SK-N-SH (cell line): ENCODE measurements around the gene CHEK1. TPM values are rescaled to one million over a fixed set of nuclear protein-coding genes. Genes with fewer than 3 reads are reported as not detected.
A peak's percentile ranks its signal among the peaks of the same experiment; 100 is the strongest.

Source experiments
- CTCF ChIA-PET: fragments of 300-600, 350-600 bp; formaldehyde crosslinking; extraction: SDS; loops from one replicate; lab custom pipeline; 2021; lab: Yijun Ruan, JAX
- POLR2A ChIA-PET: fragments of 350-600 bp; sonication (Branson Sonifier 250); formaldehyde crosslinking; extraction: SDS; loops from one replicate; lab custom pipeline; 2020; ENCODE audit warnings: antibody characterized with exemption, inconsistent platforms; lab: Yijun Ruan, JAX
- DNase-seq: peaks from one replicate; pipeline ENCODE4 v3.0.0; 2012
- H2AFZ ChIP-seq: fragments of 200-600 bp; sonication (generic); 2 replicates; pipeline ENCODE4 v1.8.1; 2016; ENCODE audit warnings: antibody characterized with exemption, mild to moderate bottlenecking, low read depth
- H3F3A ChIP-seq: fragments of 200-600 bp; sonication (generic); replicated peaks from 2 replicates; pipeline ENCODE3; 2016; ENCODE audit warnings: antibody characterized with exemption, mild to moderate bottlenecking; ENCODE audit not compliant: insufficient read depth
- H3K27ac ChIP-seq, 2 experiments: fragments of 200-500 bp in 1 of 2; fragments of 200-600 bp in 1 of 2; sonication (Bioruptor generic) in 1 of 2; sonication (generic), shearing (Covaris generic) in 1 of 2; 2 replicates each; pipeline versions ENCODE4 v1.5.1 to v1.6.1; 2014 to 2016; ENCODE audit warnings: low read depth in 2 of 2, inconsistent platforms in 1 of 2, low read length in 1 of 2, mild to moderate bottlenecking in 1 of 2, mixed read lengths in 1 of 2
- H3K27me3 ChIP-seq: fragments of 200-600 bp; sonication (generic), shearing (Covaris generic); 2 replicates; pipeline ENCODE4 v1.6.1; 2016; ENCODE audit warnings: mixed run types; ENCODE audit not compliant: insufficient read depth
- H3K36me3 ChIP-seq, 2 experiments: fragments of 200-500 bp in 1 of 2; fragments of 200-600 bp in 1 of 2; sonication (Bioruptor generic) in 1 of 2; sonication (generic) in 1 of 2; replicated peaks in 1 of 2; 2 replicates each; pipeline versions ENCODE3 to v1.5.1; 2014 to 2016; ENCODE audit warnings: low read length in 1 of 2, mild to moderate bottlenecking in 1 of 2; ENCODE audit not compliant: insufficient read depth in 2 of 2, control insufficient read depth in 1 of 2
- H3K4me1 ChIP-seq, 2 experiments: fragments of 200-500 bp in 1 of 2; fragments of 200-600 bp in 1 of 2; sonication (Bioruptor generic) in 1 of 2; sonication (generic), shearing (Covaris generic) in 1 of 2; 2 replicates each; pipeline versions ENCODE4 v1.5.1 to v1.6.1; 2014 to 2016; ENCODE audit warnings: low read depth in 1 of 2, low read length in 1 of 2, mixed run types in 1 of 2; ENCODE audit not compliant: insufficient read depth in 2 of 2, control insufficient read depth in 1 of 2
- H3K4me2 ChIP-seq: fragments of 200-600 bp; sonication (generic), shearing (Covaris generic); 2 replicates; pipeline ENCODE4 v1.6.1; 2017; ENCODE audit warnings: mixed run types
- H3K4me3 ChIP-seq, 2 experiments: fragments of 200-500 bp in 1 of 2; fragments of 200-600 bp in 1 of 2; sonication (Bioruptor generic) in 1 of 2; sonication (generic), shearing (Covaris generic) in 1 of 2; 2 replicates each; pipeline versions ENCODE4 v1.5.1 to v1.8.1; 2014 to 2016; ENCODE audit warnings: low read depth in 2 of 2, inconsistent platforms in 1 of 2, low read length in 1 of 2, mild to moderate bottlenecking in 1 of 2, mixed read lengths in 1 of 2, moderate library complexity in 1 of 2
- H3K79me2 ChIP-seq: fragments of 200-600 bp; sonication (generic); 2 replicates; pipeline ENCODE4 v1.8.1; 2017; ENCODE audit warnings: mild to moderate bottlenecking; ENCODE audit not compliant: insufficient read depth
- H3K9ac ChIP-seq: fragments of 200-600 bp; sonication (generic); 2 replicates; pipeline ENCODE4 v1.6.1; 2017; ENCODE audit warnings: mixed run types
- H3K9me2 ChIP-seq: fragments of 200-600 bp; sonication (generic); 2 replicates; pipeline ENCODE4 v1.6.1; 2017; ENCODE audit warnings: mixed run types
- H3K9me3 ChIP-seq: fragments of 200-600 bp; sonication (generic); 2 replicates; pipeline ENCODE4 v1.6.1; 2017; ENCODE audit warnings: mixed run types, mild to moderate bottlenecking, moderate library complexity
- H4K20me1 ChIP-seq: fragments of 200-600 bp; sonication (generic); 2 replicates; pipeline ENCODE4 v1.6.1; 2017; ENCODE audit warnings: mild to moderate bottlenecking, mixed run types; ENCODE audit not compliant: insufficient read depth
- ELF1 ChIP-seq: IDR thresholded peaks from 2 replicates; pipeline ENCODE4 v1.4.0; 2012
- EP300 ChIP-seq, 2 experiments: IDR thresholded peaks; 2 replicates each; pipeline versions ENCODE4 v1.4.0 to v1.6.1; 2012; ENCODE audit warnings: borderline replicate concordance in 1 of 2, low read depth in 1 of 2, low read length in 1 of 2
- FOSL2 ChIP-seq: IDR thresholded peaks from 2 replicates; pipeline ENCODE4 v1.4.0; 2012; ENCODE audit warnings: low read depth, mild to moderate bottlenecking, moderate library complexity, borderline replicate concordance
- FOXJ3 ChIP-seq: sonication (generic); formaldehyde crosslinking; IDR thresholded peaks from 2 replicates; pipeline ENCODE4 v1.5.1; 2020; ENCODE audit warnings: mild to moderate bottlenecking, missing genetic modification reagents
- GABPA ChIP-seq: IDR thresholded peaks from 2 replicates; pipeline ENCODE4 v1.4.0; 2012; ENCODE audit warnings: low read depth, mild to moderate bottlenecking
- IRF3 ChIP-seq: fragments of 150-350 bp; IDR thresholded peaks from 2 replicates; pipeline ENCODE4 v1.6.1; 2016; ENCODE audit warnings: mild to moderate bottlenecking, low read depth, low read length
- MAX ChIP-seq: IDR thresholded peaks from 2 replicates; pipeline ENCODE4 v1.4.0; 2012; ENCODE audit warnings: low read depth
- POLR2AphosphoS5 ChIP-seq: IDR thresholded peaks from 2 replicates; pipeline ENCODE4 v1.6.1; 2012; ENCODE audit warnings: low read depth, low read length
- RXRA ChIP-seq: IDR thresholded peaks from 2 replicates; pipeline ENCODE4 v1.4.0; 2012; ENCODE audit warnings: low read depth, mild to moderate bottlenecking, borderline replicate concordance
- TAF1 ChIP-seq: IDR thresholded peaks from 2 replicates; pipeline ENCODE4 v1.6.1; 2012; ENCODE audit warnings: low read depth, mild to moderate bottlenecking, low read length, moderate library complexity, borderline replicate concordance
- TEAD4 ChIP-seq: IDR thresholded peaks from 2 replicates; pipeline ENCODE4 v1.4.0; 2012; ENCODE audit warnings: mild to moderate bottlenecking, borderline replicate concordance; ENCODE audit not compliant: insufficient read depth
- WGBS: methylation state at CpG from one replicate; pipeline ENCODE4 v1.1.6; 2017; ENCODE audit warnings: low lambda C conversion rate; 5-methylcytosine and 5-hydroxymethylcytosine counted together
- polyA plus RNA-seq, 3 experiments: library from polyadenylated mRNA; depleted of rRNA; stranded (reverse); fragments of >200 nt; gene quantifications; 2 replicates each; pipeline ENCODE4 v1.2.3, GENCODE V29; 2012
- TF ChIP-seq, protein P1 (sequence below): fragments of 200-600 bp; sonication (generic); IDR thresholded peaks from 2 replicates; pipeline ENCODE4 v1.6.1; 2017; ENCODE audit warnings: antibody characterized with exemption, mild to moderate bottlenecking, moderate library complexity
- TF ChIP-seq, protein P2 (sequence below): IDR thresholded peaks from 2 replicates; pipeline ENCODE4 v1.6.1; 2012; ENCODE audit warnings: mild to moderate bottlenecking, low read depth, low read length, moderate library complexity

CHEK1 gene
- polyA plus RNA-seq, 1 of the 3 experiments (the other 2 are of a cell fraction) = 12.1 TPM

DNA sequence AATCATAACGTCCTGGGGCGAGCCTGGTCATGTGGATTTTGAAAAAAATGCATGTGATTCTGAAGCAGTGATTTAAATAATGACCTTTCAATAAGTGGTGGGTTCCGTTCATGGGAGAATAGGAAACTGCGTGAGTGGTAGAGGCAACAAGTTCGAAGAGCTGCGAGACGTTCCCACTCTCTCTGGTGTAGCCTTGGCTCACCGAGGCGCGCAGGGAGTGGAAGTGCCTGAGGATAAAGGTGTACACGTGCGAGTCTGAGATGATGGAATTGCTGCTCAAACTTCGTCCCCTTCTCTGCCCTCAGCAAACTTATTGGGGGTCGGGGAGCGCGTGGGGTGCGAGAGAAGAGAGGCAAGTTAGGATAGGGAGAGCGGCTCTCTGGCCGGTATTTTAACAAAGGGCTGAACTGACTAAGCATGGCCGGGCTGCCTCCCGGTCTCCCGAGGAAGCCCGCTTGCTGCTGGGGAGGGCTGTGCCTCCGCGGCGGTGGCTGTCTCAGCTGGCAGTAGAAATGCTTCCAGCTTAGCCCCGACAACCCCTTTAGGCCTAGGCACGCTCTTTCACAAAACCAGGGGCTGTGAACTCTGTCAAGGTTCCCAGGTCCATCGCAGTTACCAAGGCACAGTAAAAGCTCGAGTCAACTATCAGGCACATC is 33.2 kb upstream of the CHEK1 start:
- 0 out of 2 replicates have a peak, but pooled peaks have one; percentile 8 for TF ChIP-seq TAF1
- TF ChIP-seq, protein P1, sequence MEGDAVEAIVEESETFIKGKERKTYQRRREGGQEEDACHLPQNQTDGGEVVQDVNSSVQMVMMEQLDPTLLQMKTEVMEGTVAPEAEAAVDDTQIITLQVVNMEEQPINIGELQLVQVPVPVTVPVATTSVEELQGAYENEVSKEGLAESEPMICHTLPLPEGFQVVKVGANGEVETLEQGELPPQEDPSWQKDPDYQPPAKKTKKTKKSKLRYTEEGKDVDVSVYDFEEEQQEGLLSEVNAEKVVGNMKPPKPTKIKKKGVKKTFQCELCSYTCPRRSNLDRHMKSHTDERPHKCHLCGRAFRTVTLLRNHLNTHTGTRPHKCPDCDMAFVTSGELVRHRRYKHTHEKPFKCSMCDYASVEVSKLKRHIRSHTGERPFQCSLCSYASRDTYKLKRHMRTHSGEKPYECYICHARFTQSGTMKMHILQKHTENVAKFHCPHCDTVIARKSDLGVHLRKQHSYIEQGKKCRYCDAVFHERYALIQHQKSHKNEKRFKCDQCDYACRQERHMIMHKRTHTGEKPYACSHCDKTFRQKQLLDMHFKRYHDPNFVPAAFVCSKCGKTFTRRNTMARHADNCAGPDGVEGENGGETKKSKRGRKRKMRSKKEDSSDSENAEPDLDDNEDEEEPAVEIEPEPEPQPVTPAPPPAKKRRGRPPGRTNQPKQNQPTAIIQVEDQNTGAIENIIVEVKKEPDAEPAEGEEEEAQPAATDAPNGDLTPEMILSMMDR = no peak
- TF ChIP-seq ELF1 = no peak
- TF ChIP-seq TEAD4 = no peak

DNA sequence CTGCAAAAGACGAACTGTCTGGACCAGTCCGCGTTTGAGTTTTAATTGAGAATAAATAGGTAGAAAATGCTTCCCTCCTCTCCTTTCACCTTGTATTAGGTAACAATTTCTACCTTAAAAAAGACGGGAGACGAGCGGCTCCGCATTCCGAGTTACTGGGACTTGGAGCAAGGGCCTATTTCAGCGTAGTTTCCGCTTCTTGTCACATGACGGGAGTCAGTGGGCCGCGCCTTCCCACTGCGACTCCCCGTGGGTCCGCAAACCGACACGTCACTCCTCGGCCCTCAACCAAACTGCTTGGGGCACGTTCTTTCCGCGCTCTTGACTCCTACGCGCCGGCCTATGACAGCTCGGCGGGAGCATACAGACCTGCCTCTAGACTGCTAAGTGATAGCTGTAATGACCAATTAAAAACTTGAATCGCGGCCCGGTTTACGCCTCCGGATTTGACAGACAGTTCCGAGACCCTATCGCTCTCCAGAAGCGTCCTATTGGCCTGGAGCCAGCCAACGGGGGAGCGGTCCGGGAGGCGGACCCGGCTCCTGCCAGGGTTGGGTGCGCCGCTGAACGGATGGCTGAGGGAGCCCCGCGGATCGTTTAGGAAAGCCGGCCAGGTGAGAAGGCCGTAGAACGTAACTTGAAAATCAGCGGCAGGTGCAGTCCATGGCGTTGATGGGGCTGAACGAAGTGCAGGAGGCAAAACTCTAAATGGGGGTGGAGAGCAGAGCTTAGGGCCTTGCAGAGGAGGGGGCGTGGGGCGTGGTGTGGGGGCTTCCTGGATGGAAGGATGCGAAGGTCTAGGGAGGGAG is 32.5 kb upstream of the CHEK1 start, which contains the start of gene STT3A:
Gene STT3A (plus strand): TSS at position 548 of the 809 bp plus-strand sequence. CDS start 3,064 bp downstream, outside the sequence.
- CTCF ChIA-PET = interaction anchor here (0.7 to 1.2 kb wide), 2 partner anchors 295 to 741 kb away, joined by 3 read pairs; partner anchors contain the start of gene HYLS1
- Histone ChIP-seq H3K4me2 (peak within 1 kb of the TSS; percentile 83), H3K27ac (peak within 1 kb of the TSS; percentile 92 to 98), H3K9ac (peak within 1 kb of the TSS; percentile 96), H3K4me1 (peaks cover 2 to 14% of the 10 kb centered on the region in 2 experiments), H3K9me2 (no peaks in the 10 kb centered on the region), H3K36me3 (peaks cover 13 to 25% of the 10 kb centered on the region in 2 experiments), H3K9me3 (no peaks in the 10 kb centered on the region), H2AFZ (peak within 1 kb of the TSS; percentile 80), H3K27me3 (no peaks in the 10 kb centered on the region), H3K4me3 (peak within 1 kb of the TSS; percentile 59 to 98), H3F3A (peaks cover 15% of the 10 kb centered on the region), H4K20me1 (no peaks in the 10 kb centered on the region; the same call in none of the 2 replicates), H3K79me2 (peaks cover 61% of the 10 kb centered on the region)
- POLR2A ChIA-PET = interaction anchor here (0.7 to 1.7 kb wide), 9 partner anchors 9 to 1013 kb away, joined by 3 to 13 read pairs (median 4); partner anchors contain the start of genes CHEK1, EI24, HYLS1 and MSANTD2
- DNase-seq = peak; percentile 94
- WGBS = under 1% methylated on average over 33 of the region's 55 CpGs
- TF ChIP-seq, protein P1 = no peak
- TF ChIP-seq POLR2AphosphoS5 (peak; percentile 90), RXRA (no peak), GABPA (peak; percentile 79), IRF3 (peak; percentile 86), FOSL2 (peak; percentile 2; the same call in 1 of the 2 replicates), MAX (peak; percentile 87), EP300 (IDR thresholded peaks at IDR 0.05; ENCODE audit: borderline replicate concordance in 1 of 2, low read depth in 1 of 2, low read length in 1 of 2) (no peak; a peak in 1 of 4 replicates), FOXJ3 (0 out of 2 replicates have a peak, but pooled peaks have one; percentile 12)
- TF ChIP-seq, protein P2, sequence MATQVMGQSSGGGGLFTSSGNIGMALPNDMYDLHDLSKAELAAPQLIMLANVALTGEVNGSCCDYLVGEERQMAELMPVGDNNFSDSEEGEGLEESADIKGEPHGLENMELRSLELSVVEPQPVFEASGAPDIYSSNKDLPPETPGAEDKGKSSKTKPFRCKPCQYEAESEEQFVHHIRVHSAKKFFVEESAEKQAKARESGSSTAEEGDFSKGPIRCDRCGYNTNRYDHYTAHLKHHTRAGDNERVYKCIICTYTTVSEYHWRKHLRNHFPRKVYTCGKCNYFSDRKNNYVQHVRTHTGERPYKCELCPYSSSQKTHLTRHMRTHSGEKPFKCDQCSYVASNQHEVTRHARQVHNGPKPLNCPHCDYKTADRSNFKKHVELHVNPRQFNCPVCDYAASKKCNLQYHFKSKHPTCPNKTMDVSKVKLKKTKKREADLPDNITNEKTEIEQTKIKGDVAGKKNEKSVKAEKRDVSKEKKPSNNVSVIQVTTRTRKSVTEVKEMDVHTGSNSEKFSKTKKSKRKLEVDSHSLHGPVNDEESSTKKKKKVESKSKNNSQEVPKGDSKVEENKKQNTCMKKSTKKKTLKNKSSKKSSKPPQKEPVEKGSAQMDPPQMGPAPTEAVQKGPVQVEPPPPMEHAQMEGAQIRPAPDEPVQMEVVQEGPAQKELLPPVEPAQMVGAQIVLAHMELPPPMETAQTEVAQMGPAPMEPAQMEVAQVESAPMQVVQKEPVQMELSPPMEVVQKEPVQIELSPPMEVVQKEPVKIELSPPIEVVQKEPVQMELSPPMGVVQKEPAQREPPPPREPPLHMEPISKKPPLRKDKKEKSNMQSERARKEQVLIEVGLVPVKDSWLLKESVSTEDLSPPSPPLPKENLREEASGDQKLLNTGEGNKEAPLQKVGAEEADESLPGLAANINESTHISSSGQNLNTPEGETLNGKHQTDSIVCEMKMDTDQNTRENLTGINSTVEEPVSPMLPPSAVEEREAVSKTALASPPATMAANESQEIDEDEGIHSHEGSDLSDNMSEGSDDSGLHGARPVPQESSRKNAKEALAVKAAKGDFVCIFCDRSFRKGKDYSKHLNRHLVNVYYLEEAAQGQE = peak; percentile 35; the same call in 1 of the 2 replicates

More for the DNA sequence above, 33.2 kb upstream of the CHEK1 start:
- Histone ChIP-seq H3K4me2 (peak overlapping the region; percentile 80), H3K79me2 (peaks cover 54% of the 10 kb centered on the region), H3K27me3 (no peaks in the 10 kb centered on the region), H3F3A (peaks cover 15% of the 10 kb centered on the region), H4K20me1 (no peaks in the 10 kb centered on the region; the same call in none of the 2 replicates), H3K4me1 (peaks cover 2 to 14% of the 10 kb centered on the region in 2 experiments), H3K9me2 (no peaks in the 10 kb centered on the region), H3K9me3 (no peaks in the 10 kb centered on the region), H3K36me3 (peaks cover 7 to 18% of the 10 kb centered on the region in 2 experiments), H3K9ac (peak overlapping the region; percentile 96), H3K4me3 (peak overlapping the region; percentile 59 to 89), H2AFZ (peak overlapping the region; percentile 80), H3K27ac (peak overlapping the region; percentile 92 to 98)
- 8% methylated on average over 26 of the region's 30 CpGs for WGBS
- POLR2A ChIA-PET = interaction anchor here (0.6 to 1.7 kb wide), 9 partner anchors 10 to 1014 kb away, joined by 3 to 13 read pairs (median 4); partner anchors contain the start of genes CHEK1, EI24, MSANTD2 and PUS3
- peak; percentile 55 for DNase-seq
- CTCF ChIA-PET = interaction anchor here (0.6 to 1.1 kb wide), 2 partner anchors 602 to 726 kb away, joined by 3 to 4 read pairs; no protein-coding TSS in a partner anchor
